Smooth muscle cell of the brain vasculature (primary cell): ENCODE data around the gene ADAMTSL5.

Experiments used
- DNase-seq: peaks from one replicate; pipeline ENCODE4 v3.0.0-alpha.2; 2012; ENCODE audit warnings: low read depth, low spot score

The ADAMTSL5 gene

GRCh38 chr19:1495799-1496713, 16.8 kb downstream of the ADAMTSL5 start:
- no peak for DNase-seq

GRCh38 chr19:1495051-1495798, 17.6 kb downstream of the ADAMTSL5 start:
- no peak for DNase-seq

DNA sequence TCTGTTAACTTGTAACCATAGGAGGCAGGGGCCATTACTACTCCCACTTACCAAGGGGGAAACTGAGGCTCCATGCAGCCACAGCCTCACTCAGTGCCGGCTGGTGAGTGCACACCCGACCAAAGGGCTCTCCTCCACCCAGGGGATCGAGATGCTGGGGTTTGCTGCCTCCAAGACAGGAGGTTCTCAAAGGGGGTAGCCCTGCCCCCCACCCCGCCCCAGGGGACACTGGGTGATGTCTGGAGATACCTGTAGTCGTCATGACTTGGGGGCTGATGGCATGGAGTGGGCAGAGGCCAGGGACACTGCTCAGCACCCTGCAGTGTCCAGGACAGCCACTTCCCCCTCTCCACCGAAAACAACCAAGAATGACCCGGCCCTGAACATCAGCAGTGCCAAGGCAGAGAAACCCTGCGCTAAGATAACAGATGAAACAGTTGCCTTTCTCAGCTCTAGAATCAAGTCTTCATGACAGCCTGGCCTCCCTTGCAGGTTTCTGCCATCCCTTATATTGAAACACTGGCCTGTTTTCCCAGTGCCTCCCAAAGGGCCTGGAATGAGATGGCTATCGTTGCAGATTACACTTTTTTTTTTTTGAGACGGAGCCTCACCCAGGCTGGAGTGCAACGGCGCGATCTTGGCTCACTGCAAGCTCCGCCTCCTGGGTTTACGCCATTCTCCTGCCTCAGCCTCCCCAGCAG, 18.6 kb downstream of the ADAMTSL5 start:
- DNase-seq: no peak

- DNase-seq: no peak
These were observed 20.3 kb downstream of the ADAMTSL5 start for GRCh38 chr19:1492474-1493006.

- no peak for DNase-seq
These were observed 21.0 kb downstream of the ADAMTSL5 start for GRCh38 chr19:1491849-1492170.

DNA sequence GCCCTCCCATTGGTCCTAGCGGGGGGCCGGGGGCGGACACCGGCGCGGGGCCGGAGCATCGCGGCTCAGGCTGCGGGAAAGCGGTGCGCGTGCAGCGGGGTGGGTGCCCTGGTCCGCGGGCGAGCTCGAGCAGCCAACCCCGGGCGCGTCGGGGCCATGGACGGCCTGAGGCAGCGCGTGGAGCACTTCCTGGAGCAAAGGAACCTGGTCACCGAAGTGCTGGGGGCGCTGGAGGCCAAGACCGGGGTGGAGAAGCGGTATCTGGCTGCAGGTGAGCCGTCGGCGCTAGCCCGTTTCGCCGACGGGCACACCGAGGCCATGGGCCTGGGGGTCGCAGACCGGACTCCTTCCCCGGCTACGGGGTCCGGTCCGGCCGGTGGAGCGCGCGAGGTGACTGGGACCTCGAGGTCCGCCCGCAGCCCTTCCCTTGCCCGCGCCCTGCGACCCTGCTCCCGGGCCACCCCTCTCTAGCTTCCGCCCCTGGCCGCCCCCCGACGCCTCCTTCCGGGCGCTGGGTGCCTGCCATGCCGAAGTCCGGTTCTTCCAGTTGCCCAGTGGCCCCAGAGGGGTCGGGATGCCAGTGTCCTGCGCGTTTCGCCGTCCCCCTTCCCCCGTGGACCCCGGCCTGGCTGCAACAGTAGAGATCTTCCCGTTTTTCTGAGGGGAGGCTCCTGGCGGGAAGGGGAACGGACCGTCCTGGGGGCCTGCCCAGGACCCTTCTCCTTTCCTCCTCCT, 21.5 kb downstream of the ADAMTSL5 start, which contains the start of gene REEP6:
Gene REEP6 (plus strand): TSS at position 68 of the 735 bp plus-strand sequence. CDS start 89 bp downstream, at position 157.
- no peak for DNase-seq

- peak; percentile 97 for DNase-seq
These were observed 22.3 kb downstream of the ADAMTSL5 start, which contains the start of gene PCSK4 for GRCh38 chr19:1490311-1491113. TSS of gene PCSK4 (minus strand) at chr19:1490350. CDS start at chr19:1490346, 4 bp downstream.

GRCh38 chr19:1489463-1490310, 23.1 kb downstream of the ADAMTSL5 start:
- no peak for DNase-seq

DNA sequence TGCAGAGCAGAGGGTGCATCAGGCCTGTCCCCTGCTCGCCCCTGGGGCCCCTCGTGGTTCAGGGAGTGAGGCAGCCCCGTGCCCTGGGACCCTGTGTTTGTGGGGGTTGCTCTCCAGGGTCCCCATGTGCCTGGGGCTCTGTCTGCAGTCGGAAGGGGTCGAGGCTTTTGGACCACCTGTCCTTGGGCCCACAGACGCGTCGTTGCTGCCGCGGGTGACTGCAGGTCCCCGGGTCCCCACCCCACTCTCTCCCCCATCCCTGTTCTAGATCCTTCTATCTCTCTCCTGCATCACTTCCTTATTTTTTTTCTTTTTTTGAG, 24.6 kb downstream of the ADAMTSL5 start:
- DNase-seq: no peak

GRCh38 chr19:1487576-1488281, 25.1 kb downstream of the ADAMTSL5 start:
- DNase-seq: no peak

GRCh38 chr19:1486720-1487575, 25.9 kb downstream of the ADAMTSL5 start:
- no peak for DNase-seq

DNA sequence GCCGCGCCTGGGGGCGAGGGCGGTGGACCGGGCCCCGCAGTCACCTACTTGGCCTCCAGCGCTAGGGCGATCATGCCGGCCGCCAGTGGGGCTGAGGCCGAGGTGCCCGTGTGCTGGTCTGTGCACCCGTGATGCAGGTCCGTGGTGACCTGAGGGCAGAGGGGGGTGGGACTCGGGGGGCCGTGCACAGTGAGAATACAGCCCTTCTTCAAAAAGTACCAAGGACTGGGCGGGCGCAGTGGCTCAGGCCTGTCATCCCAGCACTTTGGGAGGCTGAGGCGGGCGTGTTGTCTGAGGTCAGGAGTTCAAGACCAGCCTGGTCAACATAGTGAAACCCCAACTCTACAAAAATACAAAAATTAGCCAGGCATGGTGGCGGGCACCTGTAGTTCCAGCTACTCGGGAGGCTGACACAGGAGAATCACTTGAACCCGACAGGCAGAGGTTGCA, 28.8 kb downstream of the ADAMTSL5 start:
- no peak for DNase-seq

DNA sequence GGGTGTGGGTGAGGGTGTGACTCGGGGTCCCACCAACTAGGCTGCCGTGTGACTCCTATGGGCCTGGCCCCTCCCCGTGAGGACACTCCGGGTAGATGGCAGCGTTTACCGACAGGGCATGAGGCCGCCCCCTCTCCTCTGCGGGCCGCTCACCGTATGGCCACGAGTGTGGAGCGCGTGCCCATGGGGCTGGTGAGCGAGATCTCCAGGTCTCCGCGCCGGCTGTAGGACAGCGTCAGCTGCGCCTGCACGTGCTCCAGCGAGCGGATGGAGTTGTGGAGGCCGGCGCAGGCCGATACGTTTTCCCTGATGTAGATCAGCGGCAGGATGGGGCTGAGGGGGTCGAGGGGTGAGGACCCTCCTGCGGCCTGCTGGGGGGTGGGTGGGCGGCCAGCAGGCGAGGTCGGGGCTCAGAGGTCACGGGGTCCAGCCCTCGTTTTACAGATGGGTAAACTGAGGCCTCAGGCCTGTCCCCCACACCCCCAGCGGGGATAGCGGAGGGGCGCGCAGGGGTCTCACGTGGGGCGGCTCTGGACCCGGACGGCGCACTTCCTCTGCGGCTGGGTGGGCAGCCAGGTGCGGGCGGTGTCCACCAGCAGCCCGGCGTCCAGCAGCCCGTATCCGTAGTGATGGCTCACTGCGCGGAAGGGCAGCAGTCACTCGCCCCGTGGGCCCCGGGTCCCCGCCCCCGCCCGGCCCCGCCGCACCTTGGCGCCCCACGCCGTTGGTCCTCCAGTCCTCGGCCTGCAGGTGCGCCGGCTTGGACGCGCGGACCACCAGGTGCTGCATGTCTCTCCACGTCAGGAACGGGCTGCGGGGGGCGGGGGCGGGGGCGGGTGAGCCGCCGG, 29.5 kb downstream of the ADAMTSL5 start:
- no peak for DNase-seq

DNA sequence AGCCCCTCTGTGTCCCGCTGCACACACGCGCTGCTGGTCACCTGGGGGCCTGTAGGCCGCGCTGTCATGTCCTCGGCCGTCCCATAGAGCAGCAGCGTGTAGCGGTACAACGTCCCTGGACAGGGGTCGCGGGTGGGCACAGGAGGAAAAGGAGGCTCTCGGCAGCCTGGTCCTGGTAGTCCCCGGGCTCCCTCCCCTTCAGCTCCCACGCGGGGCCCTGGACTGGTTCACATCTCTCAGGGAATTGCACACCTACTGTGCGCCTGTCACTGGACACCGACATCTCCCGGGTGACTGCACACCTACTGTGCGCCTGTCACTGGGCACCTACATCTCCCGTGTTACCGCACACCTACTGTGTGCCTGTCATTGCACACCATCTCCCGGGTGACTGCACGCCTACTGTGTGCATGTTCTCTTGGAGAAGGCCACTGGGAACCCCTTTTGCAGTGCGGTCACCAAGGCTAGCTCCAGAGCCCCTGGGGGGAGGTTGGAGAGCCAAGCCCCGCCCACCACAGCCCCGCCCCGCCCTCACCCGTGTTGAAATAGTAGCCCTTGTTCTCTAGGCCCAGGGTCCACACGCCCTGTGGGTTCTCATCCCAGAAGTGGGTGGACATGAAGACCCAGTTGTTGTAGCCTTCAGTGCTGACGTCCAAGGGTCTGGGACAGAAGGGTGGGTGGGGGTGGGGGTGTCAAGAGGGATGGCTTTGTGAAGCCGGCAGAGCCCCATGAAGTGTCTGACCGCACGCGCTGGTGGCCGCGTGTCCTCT, 30.3 kb downstream of the ADAMTSL5 start:
- DNase-seq: no peak

DNA sequence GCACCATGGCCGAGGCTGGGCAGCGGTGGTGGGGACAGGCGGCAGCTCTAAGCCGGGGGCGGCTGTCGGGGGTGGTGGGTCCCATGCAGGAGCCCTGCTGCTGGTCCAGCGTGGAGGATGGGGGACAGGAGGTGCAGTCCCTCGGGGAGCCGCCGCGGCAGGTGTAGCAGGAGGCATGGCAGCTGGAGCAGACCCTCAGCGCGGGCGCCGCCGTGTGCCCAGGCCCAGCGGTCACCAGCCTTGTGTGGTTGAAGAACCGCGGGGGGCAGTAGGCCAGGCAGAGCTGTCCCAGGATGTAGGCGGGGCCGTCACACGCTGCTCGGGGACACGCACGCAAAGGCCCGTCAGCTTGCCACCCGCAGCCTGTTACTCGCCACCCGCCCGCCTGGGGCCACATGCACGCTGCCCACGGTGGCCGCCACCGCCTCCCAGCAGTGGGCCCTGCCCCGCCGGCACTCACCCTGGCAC, 30.9 kb downstream of the ADAMTSL5 start:
- DNase-seq: no peak
